Heart left ventricle (tissue), 16 donors: Measurements from ENCODE around the gene FAM120B. TPM values are rescaled to one million over a fixed set of nuclear protein-coding genes. Genes with fewer than 3 reads are reported as not detected.

ENCODE experiments used
- ATAC-seq, 4 donors: fragments of 200-7000 bp; cut with Tn5 transposase; one replicate each; pipeline ENCODE4 v1.9.1; 2020 to 2022; ENCODE audit warnings: moderate library complexity in 4 of 4, mild to moderate bottlenecking in 3 of 4, moderate number of reproducible peaks in 1 of 4
- DNase-seq, 5 donors: peaks; one replicate each; pipeline ENCODE4 v3.0.0-alpha.2; 2020
- H3K27ac ChIP-seq, 12 donors: fragments of 200-600 bp; sonication (generic) in 4 of 12; one replicate each; pipeline versions ENCODE4 v1.5.0 to v1.8.0; 2016 to 2022; ENCODE audit warnings: mild to moderate bottlenecking in 2 of 12
- H3K27me3 ChIP-seq, 9 donors: fragments of 200-600 bp; sonication (generic) in 2 of 9; one replicate each; pipeline versions ENCODE4 v1.5.1 to v1.8.0; 2016 to 2022; ENCODE audit warnings: mild to moderate bottlenecking in 3 of 9
- H3K36me3 ChIP-seq, 9 donors: fragments of 200-600 bp; sonication (generic) in 2 of 9; one replicate each; pipeline versions ENCODE4 v1.5.0 to v1.8.0; 2018 to 2022; ENCODE audit warnings: mild to moderate bottlenecking in 2 of 9
- H3K4me1 ChIP-seq, 12 donors: fragments of 200-600 bp; sonication (generic) in 4 of 12; one replicate each; pipeline versions ENCODE4 v1.5.0 to v1.8.0; 2016 to 2022; ENCODE audit warnings: mild to moderate bottlenecking in 3 of 12
- H3K4me3 ChIP-seq, 12 donors: fragments of 200-600 bp; sonication (generic) in 4 of 12; one replicate each; pipeline versions ENCODE4 v1.5.0 to v1.8.0; 2017 to 2022; ENCODE audit warnings: mild to moderate bottlenecking in 9 of 12, moderate library complexity in 4 of 12
- H3K9me3 ChIP-seq, 12 donors: fragments of 200-600 bp; sonication (generic) in 4 of 12; one replicate each; pipeline versions ENCODE4 v1.5.0 to v1.8.0; 2016 to 2022; ENCODE audit warnings: mild to moderate bottlenecking in 1 of 12
- CTCF ChIP-seq, 12 donors: fragments of 200-600 bp; sonication (generic) in 4 of 12; IDR thresholded peaks; one replicate each; pipeline versions ENCODE4 v1.5.0 to v1.8.0; 2018 to 2022; ENCODE audit warnings: antibody characterized with exemption in 12 of 12, mild to moderate bottlenecking in 5 of 12
- POLR2A ChIP-seq, 2 donors: fragments of 450-650 bp; IDR thresholded peaks; one replicate each; pipeline ENCODE4 v1.6.1; 2017; ENCODE audit warnings: antibody characterized with exemption in 2 of 2, mild to moderate bottlenecking in 2 of 2, moderate library complexity in 2 of 2
- WGBS, 4 donors: extraction: QIAGEN DNeasy Blood & Tissue Kit in 2 of 4; methylation state at CpG; one replicate each; pipeline versions ENCODE4 v1.1.5 to v1.1.7; 2013 to 2018; 5-methylcytosine and 5-hydroxymethylcytosine counted together
- intact Hi-C, 10 donors: fragments of 100-400 bp; cut with DNase I; formaldehyde crosslinking; loops; one replicate each; pipeline versions ENCODE4 v1.11.1 to v1.14.2; 2022
- polyA plus RNA-seq, 2 donors: library from polyadenylated mRNA; stranded (reverse); fragments of 200-250 nt; gene quantifications; one replicate each; pipeline ENCODE4 v1.2.3, GENCODE V29; 2013
- total RNA-seq, 9 donors: library from RNA; depleted of rRNA in 2 of 9; stranded (reverse); fragments of >200 nt in 2 of 9; fragmentation: NEBNext Ultra II Directional in 3 of 9; extraction: Animal tissue kit (Norgen Biotek cat#: 25700) in 3 of 9; gene quantifications; one replicate each; pipeline versions ENCODE4 v1.1.0 to v1.2.4, GENCODE V29; 2016 to 2023
- donor health status: ischemic (EF 13 %, LVEDD 7.1; RV severe dilation, severe dysfunction).
- donor health status: healthy with polysubstance abuse.
- donor health status: DM: no; HTN: yes; CAD: no.
- donor health status: DM: no; HTN: no; CAD: no.
- donor health status: ischemic (EF 25% LVEDD 6.9; RV normal size, moderate dysfunction).
- donor health status: ischemic (EF 25% LVEDD 5.7; RV mildly dilated, moderate dysfunction).
- donor health status: healthy.
- donor health status: DM: yes; HTN: yes; CAD: no.
- donor health status: ischemic (EF 35%, LVEDD 5.7; RV mildly dilated, moderate dysfunction).
- donor health status: nonischemic (EF 11% LVEDD 7.7; RV severe dilation, severe dysfunction).
- donor health status: DM: yes; HTN: yes; CAD: no.
- donor health status: PGD.
- donor health status: ischemic (EF 29% LVEDD 5.4; RV normal size, mild dysfunction).
- donor health status: nonischemic (EF 23%, LVEDD 6.1; RV moderate dilation, normal function).

The FAM120B gene
- total and polyA plus RNA-seq, 11 donors: 6.6 to 29.4 (median 18.5) TPM

GRCh38 chr6:170366248-170366960 is 59.8 kb downstream of the FAM120B start:
- no peaks in the 10 kb centered on the region for H3K9me3 ChIP-seq
- no peak overlapping the region for H3K4me3 ChIP-seq
- no peak overlapping the region for H3K27ac ChIP-seq
- intact Hi-C loops: no loop called here
- H3K27me3 ChIP-seq: no peaks in the 10 kb centered on the region
- peaks cover 0 to 17% (median 9%) of the 10 kb centered on the region in 12 donors for H3K4me1 ChIP-seq
- WGBS, 4 donors: 85 to 88% (median 86%) methylated on average over 11 of the region's 11 CpGs
- DNase-seq: peak in 1 of 5 donors; percentile 30
- H3K36me3 ChIP-seq: peaks cover 0 to 70% (median 43%) of the 10 kb centered on the region in 9 donors
- no peak for TF ChIP-seq POLR2A (IDR thresholded peaks at IDR 0.05)
- TF ChIP-seq CTCF (IDR thresholded peaks at IDR 0.05): no peak
- ATAC-seq: peak in 2 of 4 donors; percentile 21 to 31

GRCh38 chr6:170367241-170367640 is 60.7 kb downstream of the FAM120B start:
- no peak for DNase-seq
- H3K36me3 ChIP-seq: peaks cover 0 to 63% (median 42%) of the 10 kb centered on the region in 9 donors
- H3K4me1 ChIP-seq: peaks cover 0 to 17% (median 9%) of the 10 kb centered on the region in 12 donors
- ATAC-seq: no peak
- H3K27me3 ChIP-seq: no peaks in the 10 kb centered on the region
- no peak overlapping the region for H3K27ac ChIP-seq
- intact Hi-C loops: no loop called here
- no peak for TF ChIP-seq POLR2A (IDR thresholded peaks at IDR 0.05)
- no peak for TF ChIP-seq CTCF (IDR thresholded peaks at IDR 0.05)
- WGBS, 4 donors: 67 to 89% (median 88%) methylated on average over 10 of the region's 10 CpGs
- no peak overlapping the region for H3K4me3 ChIP-seq
- H3K9me3 ChIP-seq: no peaks in the 10 kb centered on the region

- Histone ChIP-seq H3K9me3 (no peaks in the 10 kb centered on the region), H3K4me1 (peaks cover 0 to 17% (median 9%) of the 10 kb centered on the region in 12 donors), H3K4me3 (no peak overlapping the region), H3K36me3 (peaks cover 0 to 59% (median 39%) of the 10 kb centered on the region in 9 donors), H3K27me3 (no peaks in the 10 kb centered on the region), H3K27ac (no peak overlapping the region)
- TF ChIP-seq POLR2A (IDR thresholded peaks at IDR 0.05) (no peak), CTCF (IDR thresholded peaks at IDR 0.05) (no peak)
- ATAC-seq: no peak
- no peak for DNase-seq
- intact Hi-C loops: no loop called here
- 79 to 91% (median 87%) methylated on average over 2 of the region's 2 CpGs for WGBS, 4 donors
Measured at GRCh38 chr6:170368544-170368943, 62.0 kb downstream of the FAM120B start.

GRCh38 chr6:170369403-170369802 is 62.8 kb downstream of the FAM120B start:
- Histone ChIP-seq H3K27ac (no peak overlapping the region), H3K9me3 (no peaks in the 10 kb centered on the region), H3K4me3 (no peak overlapping the region), H3K4me1 (peaks cover 0 to 17% (median 9%) of the 10 kb centered on the region in 12 donors), H3K36me3 (peaks cover 0 to 63% (median 37%) of the 10 kb centered on the region in 9 donors), H3K27me3 (no peaks in the 10 kb centered on the region)
- intact Hi-C loops: no loop called here
- WGBS, 4 donors: 84 to 94% (median 90%) methylated on average over 5 of the region's 5 CpGs
- TF ChIP-seq POLR2A (IDR thresholded peaks at IDR 0.05) (no peak), CTCF (IDR thresholded peaks at IDR 0.05) (no peak)
- ATAC-seq (no peak), DNase-seq (no peak)
